ENCODE results near the gene CA11. TPM values are rescaled to one million over a fixed set of nuclear protein-coding genes. Genes with fewer than 3 reads are reported as not detected.

Gene CA11
- total RNA-seq, 1 donor from 2014 or later: 4.4 TPM

- intact Hi-C loops (cut with micrococcal nuclease): no loop called here
Observed at GRCh38 chr19:48642862-48643261, 3.1 kb downstream of the CA11 start.

GRCh38 chr19:48641850-48642249 lies 4.1 kb downstream of the CA11 start:
- intact Hi-C loops (cut with micrococcal nuclease): no loop called here

GRCh38 chr19:48639483-48640375 lies 6.3 kb downstream of the CA11 start:
- intact Hi-C loops (cut with micrococcal nuclease): loop anchor here (5.0 to 10.0 kb wide), 2 partner anchors 277 to 325 kb away; partner anchors contain the start of genes FTL, SYNGR4 and TMEM143

GRCh38 chr19:48638831-48639381 lies 7.1 kb downstream of the CA11 start:
- intact Hi-C loops (cut with micrococcal nuclease): loop anchor here (1.0 to 10.0 kb wide), 3 partner anchors 7 to 326 kb away; partner anchors contain the start of genes CA11, FTL, SYNGR4 and TMEM143

- intact Hi-C loops (cut with micrococcal nuclease): loop anchor here (1.0 to 10.0 kb wide), 6 partner anchors 8 to 327 kb away; partner anchors contain the start of genes CA11, FTL, RPL18 and SPHK2
Observed at GRCh38 chr19:48637948-48638830, 7.8 kb downstream of the CA11 start.

DNA sequence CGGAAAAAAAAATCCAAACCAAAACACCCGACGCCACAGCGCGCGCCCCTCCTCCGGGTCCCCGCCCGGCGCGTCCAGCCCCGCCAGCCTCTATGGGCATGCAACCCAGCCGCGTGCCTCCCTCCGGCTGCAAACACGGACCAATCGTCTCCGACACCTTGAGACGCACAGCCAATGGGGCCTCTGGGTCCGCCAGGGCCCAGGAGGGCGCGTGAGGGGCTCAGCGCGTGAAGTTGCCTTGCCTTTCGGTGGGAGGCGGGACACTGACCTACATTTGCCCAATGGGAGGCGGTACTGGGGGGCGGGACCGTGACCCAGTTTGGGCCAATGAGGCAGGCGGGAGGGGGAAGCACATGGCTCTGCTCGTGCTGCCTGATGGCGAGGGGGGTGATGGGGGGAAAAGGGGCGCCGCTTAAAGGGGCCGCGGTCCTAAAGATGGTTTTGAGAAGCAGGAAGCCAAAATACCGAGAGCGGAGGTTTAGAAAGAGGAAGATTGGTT lies 8.5 kb downstream of the CA11 start:
- intact Hi-C loops (cut with micrococcal nuclease): loop anchor here (1.0 to 10.0 kb wide), 5 partner anchors 18 to 327 kb away; partner anchors contain the start of genes FTL, RPL18, SPHK2 and SYNGR4

- intact Hi-C loops (cut with micrococcal nuclease): loop anchor here (1.0 to 10.0 kb wide), 5 partner anchors 18 to 328 kb away; partner anchors contain the start of genes FTL, RPL18, SPHK2 and SYNGR4
Observed at GRCh38 chr19:48636859-48637448, 9.0 kb downstream of the CA11 start, which contains the start of gene DBP. TSS of gene DBP (minus strand) at chr19:48637379. CDS start at chr19:48636994, 385 bp downstream.

DNA sequence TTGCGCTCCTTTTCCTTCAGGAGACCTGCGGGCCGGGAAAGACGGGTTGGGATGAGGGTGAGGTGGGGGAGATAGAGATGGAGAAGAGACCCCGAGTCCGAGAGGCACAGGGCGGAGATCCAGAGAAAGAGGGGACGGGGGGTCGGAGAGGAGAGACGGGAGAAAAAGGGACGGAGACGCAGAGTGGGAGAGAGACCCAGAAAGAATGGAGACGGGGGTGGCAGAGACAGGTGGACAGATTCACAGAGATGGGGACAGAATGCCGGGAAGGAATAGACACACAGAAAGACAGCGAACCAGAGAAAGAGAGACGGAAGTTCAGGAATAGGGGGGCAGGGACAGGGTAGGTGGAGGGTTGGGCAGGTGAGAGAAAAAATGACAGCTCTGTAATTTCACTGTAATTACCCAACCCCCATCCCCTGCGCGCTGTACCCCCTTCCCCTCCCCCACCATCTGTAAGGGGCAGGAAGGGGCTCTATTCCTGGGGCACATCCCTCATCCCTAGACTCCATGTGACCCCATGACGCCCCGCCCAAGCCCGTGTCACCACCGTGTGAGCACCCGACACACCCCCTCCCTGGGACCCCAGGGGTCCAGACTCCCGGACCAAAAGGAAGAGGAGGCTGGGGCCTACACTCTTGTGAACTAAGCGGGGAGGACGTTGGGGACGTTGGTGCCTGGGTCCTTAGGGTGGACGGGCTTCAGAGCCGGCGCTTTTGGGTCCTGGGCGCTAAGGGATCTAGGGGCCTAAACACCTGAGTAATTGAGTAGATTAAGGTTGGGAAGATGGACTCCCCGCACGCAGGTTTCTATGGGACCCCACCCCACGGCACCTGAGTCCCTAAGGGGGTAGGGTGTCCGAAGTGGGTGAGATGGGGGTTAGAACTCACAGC lies 9.8 kb downstream of the CA11 start:
- intact Hi-C loops (cut with micrococcal nuclease): loop anchor here (5.0 to 10.0 kb wide), 2 partner anchors 274 to 329 kb away; partner anchors contain the start of genes FTL, SYNGR4 and TMEM143

GRCh38 chr19:48635263-48635965 lies 10.6 kb downstream of the CA11 start:
- intact Hi-C loops (cut with micrococcal nuclease): loop anchor here (5.0 to 10.0 kb wide), 2 partner anchors 273 to 329 kb away; partner anchors contain the start of genes FTL, SYNGR4 and TMEM143

GRCh38 chr19:48634424-48635262 lies 11.3 kb downstream of the CA11 start:
- intact Hi-C loops (cut with micrococcal nuclease): loop anchor here (1.0 to 10.0 kb wide), 3 partner anchors 10 to 330 kb away; partner anchors contain the start of genes FTL, SYNGR4 and TMEM143

- intact Hi-C loops (cut with micrococcal nuclease): loop anchor here (1.0 to 10.0 kb wide), 2 partner anchors 10 to 331 kb away; partner anchors contain the start of gene FTL
Observed at GRCh38 chr19:48634036-48634342, 12.0 kb downstream of the CA11 start.

DNA sequence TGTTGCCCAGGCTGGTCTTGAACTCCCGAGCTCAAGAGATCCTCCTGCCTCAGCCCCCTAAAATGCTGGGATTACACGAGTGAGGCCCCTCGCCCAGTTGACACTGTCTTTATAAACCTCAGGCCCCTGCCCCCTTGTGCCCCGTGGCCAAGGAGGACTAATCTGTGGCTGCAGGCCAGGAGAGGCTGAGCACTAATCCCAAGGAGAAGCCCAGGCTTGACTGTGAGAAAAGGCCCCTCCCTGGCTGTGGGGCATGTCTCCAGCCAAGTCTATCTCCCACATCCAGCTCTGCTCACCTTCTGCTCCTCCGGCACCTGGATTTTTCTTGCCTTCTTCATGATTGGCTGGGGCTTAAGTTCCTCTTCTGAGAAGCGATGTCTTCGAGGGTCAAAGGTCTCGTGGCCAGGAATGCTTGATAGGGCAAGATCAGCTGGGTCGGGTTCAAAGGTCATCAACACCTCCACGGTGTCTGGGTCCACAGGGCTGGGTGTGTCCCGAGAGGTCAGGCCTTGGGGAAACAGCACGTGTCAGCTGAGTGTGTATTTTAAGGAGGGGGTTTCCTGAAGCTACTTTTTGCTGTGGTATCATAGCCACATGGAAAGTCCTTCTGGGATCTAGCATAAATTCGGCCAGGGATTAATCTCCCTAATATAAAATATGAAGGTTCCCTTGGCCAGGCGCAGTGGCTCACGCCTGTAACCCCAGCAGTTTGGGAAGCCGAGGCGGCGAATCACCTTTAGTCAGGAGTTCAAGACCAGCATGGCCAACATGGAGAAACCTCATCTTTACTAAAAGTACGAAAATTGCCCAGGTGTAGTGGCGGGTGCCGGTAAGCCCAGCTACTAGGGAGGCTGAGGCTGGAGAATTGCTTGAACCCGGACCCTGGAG lies 12.6 kb downstream of the CA11 start:
- intact Hi-C loops (cut with micrococcal nuclease): loop anchor here (1.0 to 10.0 kb wide), 2 partner anchors 9 to 331 kb away; partner anchors contain the start of gene FTL

- intact Hi-C loops (cut with micrococcal nuclease): loop anchor here (10.0 kb wide), 1 partner anchor 332 kb away; the partner anchor contains the start of gene FTL
Observed at GRCh38 chr19:48632692-48633147, 13.3 kb downstream of the CA11 start.

- intact Hi-C loops (cut with micrococcal nuclease): loop anchor here (10.0 kb wide), 1 partner anchor 333 kb away; the partner anchor contains the start of gene FTL
Observed at GRCh38 chr19:48632286-48632685, 13.7 kb downstream of the CA11 start.

DNA sequence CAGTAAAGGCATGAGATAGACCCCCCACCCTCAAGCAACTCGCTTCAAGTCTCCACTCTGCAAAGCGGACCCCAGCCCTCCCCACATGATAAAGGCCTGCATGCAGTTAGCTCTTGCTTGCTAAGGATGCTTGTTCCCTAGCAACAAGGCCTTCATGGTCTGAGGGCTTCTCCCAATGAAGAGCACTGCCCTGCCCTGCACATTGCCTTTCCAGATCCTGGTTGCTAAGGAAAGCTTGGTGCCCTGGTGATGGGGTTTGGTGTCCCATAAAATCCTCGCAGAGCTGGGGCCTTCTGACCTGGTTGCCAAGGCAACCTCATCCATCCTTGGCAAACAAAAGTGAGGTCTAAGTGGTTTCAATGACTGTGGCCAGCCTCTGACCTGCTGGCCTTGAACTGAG lies 14.8 kb downstream of the CA11 start:
- intact Hi-C loops (cut with micrococcal nuclease): loop anchor here (10.0 kb wide), 1 partner anchor 334 kb away; the partner anchor contains the start of gene FTL

Data from T-helper 2 cell treated with Interferon-gamma antibody and Interleukin-4, amounts not matched to agents 100 ng/mL and 5 ng/mL, for 36 hours (primary cell).